GM21526 (cell line): Measurements from ENCODE around the gene ZNF516.

Source experiments
- ATAC-seq: cut with Tn5 transposase; IDR thresholded peaks from one replicate; pipeline ENCODE4 v1.9.1; 2021; ENCODE audit warnings: moderate library complexity; ENCODE audit not compliant: unreplicated experiment, low FRiP score

Gene ZNF516

DNA sequence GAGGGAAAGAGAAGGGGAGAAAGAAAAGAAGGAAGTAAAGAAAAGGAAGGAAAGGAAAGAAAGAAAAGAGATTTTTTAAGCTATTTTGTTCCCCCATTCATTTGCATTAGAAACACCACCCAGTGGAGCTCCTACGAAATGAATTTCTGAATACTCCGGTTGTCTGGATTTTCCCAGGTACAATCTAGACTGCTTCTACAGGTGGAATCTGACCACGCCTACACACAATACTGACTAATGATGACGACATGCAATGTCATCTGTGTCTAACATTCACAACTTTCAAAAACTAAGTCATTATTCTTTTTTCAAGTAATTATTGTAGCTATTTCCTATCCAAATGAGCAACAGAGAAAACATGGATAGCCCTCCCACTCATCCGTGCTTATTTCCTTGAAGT lies 121.7 kb downstream of the ZNF516 start:
- no peak for ATAC-seq

DNA sequence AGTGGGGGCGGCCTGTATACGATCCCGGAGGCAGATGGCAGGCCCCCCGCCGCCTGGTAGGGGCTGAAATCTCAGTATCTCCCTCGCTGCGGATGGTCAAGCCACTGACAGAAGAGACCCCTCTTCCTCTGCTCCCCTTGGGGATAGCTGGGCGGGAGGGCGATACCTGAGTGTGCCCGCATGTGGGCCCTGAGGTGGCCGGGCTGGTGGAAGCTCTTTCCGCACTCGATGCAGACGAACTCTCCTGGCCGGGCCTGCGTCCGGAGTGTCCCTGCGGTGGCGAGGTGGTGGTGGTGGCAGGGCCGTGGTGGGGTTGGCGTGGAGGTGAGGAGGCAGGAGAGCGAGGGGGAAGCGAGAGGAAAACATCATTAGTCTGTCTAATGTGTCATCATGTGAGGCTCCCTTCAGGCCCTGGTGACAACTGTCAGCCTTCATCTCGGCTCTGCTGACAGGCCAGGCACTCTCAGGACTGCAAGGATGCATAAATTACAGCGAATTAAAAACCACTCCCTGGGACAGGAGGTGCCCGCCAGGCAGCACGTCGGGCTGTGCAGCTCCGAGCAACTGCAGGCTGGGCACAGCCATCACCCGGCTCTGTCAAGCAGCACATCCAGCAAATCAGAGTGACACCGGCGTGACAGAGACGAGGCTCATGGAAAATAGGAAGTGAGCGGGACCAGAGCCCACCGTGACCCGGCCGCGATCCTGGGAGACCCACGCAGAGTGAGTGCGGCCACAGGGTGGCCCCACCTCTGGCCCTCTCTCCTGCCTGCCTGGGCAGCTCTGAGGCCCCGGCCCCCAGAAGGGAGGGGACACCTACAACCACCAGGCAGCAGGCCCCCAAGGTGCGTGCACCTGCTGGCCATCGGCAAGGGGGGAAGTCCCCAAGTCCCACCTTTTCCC lies 123.5 kb downstream of the ZNF516 start:
- ATAC-seq, result no peak

DNA sequence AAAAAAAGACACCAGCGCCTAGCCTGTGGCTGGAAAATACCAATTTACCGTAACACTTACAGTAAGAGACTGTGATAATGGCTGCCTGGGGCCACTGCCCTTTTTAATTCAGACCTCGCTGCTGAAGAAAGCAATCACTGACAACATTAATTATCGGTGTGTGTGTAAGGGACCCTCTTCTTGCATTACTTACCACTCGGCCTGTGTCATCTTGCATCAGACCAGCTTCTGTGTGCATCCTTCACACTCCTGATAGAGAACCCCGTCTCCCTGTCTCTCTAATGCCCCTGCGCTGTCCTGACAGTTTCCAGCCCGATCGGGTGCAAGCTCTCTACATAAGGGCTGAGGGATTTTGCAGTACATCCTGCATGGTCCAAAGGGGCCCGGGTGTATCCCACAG lies 124.4 kb downstream of the ZNF516 start:
- no peak for ATAC-seq

GRCh38 chr18:76370201-76370600 lies 124.8 kb downstream of the ZNF516 start:
- no peak for ATAC-seq

DNA sequence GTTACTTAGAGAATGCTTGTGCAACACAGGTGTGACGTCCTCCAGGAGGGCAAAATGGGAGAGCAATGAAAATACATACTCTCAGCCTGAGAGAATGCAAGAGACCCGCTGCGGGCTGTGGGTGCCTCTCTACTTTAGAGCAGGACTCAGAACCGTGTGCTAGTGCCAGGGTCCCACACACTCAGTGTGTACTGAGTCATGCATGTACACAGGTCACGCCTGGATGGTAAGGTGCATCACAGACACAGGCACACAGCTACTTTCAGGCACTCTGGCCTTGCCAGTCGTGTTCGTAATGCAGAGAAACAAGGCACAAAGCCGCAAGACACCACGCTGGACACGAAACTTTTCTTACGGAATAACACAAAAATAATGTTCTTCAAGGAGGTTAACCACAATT lies 125.3 kb downstream of the ZNF516 start:
- ATAC-seq, result no peak

- ATAC-seq, result no peak
Observed at GRCh38 chr18:76368976-76369375, 126.1 kb downstream of the ZNF516 start.

DNA sequence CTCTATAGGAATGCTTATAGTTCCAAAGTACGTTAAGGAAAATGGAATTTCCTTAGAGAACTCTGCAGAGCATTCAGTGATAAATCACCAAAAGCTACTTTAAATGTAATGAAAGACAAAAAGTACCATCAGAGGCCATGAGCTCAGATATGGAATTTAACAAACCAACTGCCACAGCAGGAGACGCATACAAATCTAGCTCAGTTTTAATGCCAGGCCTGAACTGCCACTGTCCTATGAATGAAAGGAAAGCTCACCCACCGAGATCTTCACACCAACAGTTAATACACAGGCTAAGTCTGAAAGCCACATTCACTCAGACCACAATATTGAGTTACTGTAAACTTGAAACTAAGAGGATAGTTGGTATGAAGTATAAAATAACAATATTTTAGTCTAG lies 126.8 kb downstream of the ZNF516 start:
- ATAC-seq, result no peak

- ATAC-seq, result no peak
Observed at GRCh38 chr18:76367168-76368125, 127.6 kb downstream of the ZNF516 start.

GRCh38 chr18:76365561-76365960 lies 129.5 kb downstream of the ZNF516 start:
- ATAC-seq, result no peak

GRCh38 chr18:76364282-76365259 lies 130.5 kb downstream of the ZNF516 start:
- peak; percentile 88 for ATAC-seq

DNA sequence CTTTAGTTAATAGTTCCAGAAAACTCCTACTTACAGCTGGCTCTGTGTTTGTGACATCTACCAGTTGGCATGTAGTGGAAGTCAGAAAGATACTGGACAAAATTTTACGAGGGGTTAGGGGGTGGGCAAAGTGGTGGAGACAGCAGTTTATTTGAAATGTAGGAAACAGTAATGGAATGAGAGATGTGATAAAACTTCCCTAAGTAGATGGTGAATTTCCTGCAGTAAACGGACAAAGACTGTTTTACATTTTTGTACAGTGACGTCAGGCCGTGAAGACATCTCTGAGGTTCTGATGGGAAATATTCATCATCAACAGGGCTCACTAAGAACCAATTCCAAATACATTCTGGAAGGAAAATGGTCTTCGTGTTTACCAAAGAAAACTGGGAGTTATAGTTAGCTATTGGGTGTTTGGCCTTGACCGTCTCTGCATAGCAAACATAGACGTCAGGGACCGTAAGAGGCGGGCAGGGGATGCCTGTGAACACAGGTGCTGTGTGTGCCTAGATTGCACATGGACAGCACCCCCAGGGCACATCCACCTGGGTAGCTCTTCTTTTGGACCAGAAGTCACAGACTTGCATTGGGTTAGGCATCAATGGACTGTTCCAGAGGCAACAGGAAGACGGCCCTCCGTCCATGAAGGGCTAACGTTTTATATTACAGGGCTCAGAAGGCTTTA lies 131.5 kb downstream of the ZNF516 start:
- no peak for ATAC-seq

DNA sequence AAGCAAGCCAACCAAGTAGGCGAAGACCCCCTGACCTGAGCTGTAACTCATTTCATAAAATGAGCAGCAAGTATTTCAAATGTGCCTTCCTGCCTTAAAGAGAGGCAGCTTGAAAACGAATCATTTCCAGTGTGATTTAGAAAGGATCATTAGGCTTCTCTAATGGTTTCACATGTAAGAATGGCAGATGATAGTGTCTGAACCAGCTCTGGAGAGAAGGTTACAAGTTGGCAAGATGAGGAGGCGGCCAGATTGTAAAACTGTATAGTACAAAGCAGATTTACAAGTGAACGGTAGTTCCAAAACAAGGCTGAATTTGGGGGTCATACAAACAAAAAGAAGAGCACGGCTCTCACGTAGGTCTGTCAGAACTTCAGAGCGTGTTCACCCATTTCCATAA lies 132.4 kb downstream of the ZNF516 start:
- no peak for ATAC-seq

DNA sequence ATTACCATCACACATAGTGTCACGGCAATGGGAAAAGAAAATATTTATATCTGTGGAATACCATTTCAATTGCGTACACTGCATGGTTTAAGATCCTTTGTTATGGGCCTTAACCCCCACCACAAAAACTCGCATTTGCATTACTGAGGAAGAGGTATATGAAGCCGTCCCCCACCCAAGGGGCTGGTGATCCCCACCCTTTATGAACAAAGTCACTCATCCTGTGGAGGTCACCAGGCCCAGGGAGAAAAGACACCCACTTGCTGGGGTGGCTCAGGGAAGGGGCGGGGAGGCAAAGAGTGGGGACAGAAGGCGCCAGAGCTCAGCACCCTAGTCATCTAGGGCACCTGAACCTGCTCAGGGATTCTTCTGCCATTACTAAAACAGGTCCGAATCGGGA lies 133.8 kb downstream of the ZNF516 start:
- ATAC-seq, result no peak

DNA sequence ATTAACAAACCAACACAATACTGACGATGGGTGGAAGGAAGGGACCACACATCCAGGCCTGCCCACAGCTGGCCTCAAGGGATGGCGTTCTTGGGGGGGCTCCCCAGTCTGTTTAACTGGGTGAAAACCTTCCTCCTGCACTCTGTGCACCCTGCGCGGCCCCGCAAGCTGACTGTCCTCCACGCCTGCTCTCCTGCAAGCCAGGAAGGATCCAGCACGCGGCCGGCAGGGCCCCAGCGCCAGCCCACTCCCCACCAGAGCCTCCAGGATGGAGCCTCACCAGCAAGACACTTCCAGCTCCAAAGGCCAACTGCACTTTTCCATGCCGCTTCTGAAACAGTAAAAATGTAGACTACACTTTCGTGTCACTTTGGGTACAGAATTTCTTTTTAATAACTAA lies 135.1 kb downstream of the ZNF516 start:
- no peak for ATAC-seq

DNA sequence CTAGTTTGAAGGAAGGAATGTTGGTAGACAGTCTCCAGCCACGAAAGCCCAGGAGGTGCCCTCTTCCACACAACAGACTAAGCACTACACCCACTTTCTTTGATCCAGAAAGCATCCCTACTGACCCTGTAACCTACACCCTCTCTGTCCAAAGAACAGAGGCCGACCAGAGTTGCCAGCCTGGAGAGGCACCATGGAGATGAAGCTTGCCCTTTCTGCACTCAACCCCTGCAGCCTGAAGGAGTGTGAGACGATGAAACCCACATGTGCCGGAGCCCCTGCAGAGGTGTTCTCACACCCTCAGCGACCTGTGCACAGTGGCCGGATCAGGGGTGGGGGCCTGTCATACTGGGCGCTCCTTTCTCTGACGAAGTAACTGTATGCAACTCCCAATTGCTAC lies 136.3 kb downstream of the ZNF516 start:
- ATAC-seq, result no peak

DNA sequence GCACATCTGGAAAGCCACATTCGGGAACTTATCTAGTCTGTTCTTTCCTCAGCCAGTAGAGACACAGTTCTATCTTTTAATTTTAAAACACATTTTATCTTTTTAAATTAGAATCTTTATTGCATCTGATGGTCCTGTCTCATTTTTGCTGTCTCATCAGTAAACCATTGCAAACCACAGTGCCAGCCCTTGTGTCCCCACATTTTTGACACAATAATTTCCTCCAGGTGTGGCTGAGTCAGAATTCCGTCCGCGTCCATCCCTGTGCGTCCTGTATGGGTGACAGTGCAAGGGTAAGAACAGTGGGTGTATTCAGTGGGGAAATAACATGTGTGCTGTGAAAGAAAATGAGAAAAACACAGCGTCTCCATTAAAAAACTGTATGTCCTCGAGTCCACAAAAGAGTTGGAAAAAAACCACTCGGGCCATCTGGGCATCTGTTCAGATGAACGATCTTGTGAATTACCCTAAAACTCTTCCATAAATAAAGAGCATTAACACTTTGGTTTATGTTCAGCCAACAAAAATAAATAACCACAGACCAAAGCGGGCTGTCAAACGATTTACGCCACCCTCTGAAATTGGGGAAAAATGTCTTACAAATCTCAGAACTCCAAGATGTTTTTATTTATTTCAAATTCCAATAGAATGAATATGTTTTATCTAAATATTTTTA lies 137.3 kb downstream of the ZNF516 start:
- ATAC-seq, result no peak

GRCh38 chr18:76357174-76357573 lies 137.9 kb downstream of the ZNF516 start:
- no peak for ATAC-seq

- no peak for ATAC-seq
Observed at GRCh38 chr18:76356666-76357065, 138.4 kb downstream of the ZNF516 start.

DNA sequence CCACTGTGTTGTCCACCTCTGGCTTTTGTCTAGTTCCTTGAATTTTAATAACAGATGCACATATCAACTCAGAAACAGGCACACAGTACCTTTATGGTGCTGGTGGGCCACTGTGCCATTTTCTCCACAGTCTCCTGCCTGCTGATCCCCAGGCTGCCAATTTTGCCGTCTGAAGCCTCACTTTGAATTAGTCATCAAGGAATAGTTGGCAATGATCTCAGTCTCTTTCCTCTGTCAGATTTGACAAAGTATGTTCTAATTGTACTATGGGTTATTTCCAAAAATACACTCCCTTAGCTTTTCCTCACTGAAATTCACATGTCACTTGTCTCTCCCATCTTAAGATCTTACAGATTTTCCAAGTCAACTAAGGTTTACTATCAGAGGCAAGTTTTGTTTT lies 140.7 kb downstream of the ZNF516 start:
- no peak for ATAC-seq
